SH-SY5Y (cell line): ENCODE data around the gene SCIMP.

Experiments used
- GATA2 ChIP-seq: IDR thresholded peaks from 2 replicates; pipeline ENCODE4 v1.6.1; 2011; ENCODE audit warnings: mild to moderate bottlenecking, low read depth, low read length
- GATA3 ChIP-seq: IDR thresholded peaks from 2 replicates; pipeline ENCODE4 v1.6.1; 2011; ENCODE audit warnings: low read depth, mild to moderate bottlenecking, low read length, moderate library complexity

DNA sequence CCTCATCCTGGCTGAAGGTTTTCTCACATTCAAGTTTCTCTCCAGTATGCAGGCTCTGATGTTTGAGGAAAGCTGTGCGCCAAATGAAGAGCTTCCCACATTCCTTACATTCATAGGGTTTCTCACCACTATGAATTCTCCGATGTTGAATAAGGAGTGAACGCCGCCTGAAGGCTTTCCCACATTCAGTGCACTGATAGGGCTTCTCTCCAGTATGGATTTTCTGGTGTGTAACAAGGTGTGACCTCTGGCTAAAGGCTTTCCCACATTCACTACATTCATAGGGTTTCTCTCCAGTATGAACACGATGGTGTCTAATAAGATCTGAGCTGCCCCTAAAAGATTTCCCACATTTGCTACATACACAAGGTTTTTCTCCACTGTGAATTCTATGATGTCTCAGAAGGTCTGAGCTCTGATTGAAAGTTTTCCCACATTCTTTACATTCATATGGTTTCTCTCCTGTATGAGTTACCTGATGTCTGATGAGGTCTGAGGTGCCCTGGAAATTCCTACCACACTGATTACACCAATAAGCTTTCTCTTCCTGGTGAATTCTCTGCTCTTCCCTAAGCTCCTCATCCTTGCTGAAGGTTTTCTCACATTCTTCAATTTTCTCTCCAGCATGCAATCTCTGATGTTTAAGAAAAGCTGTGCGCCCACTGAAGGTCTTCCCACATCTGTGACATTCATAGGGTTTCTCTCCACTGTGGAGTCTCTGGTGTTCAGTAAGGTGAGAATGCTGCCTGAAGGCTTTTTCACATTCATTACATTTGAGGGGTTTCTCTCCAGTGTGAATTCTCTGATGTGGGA lies 51.9 kb downstream of the SCIMP start:
- no peak for TF ChIP-seq GATA2
- TF ChIP-seq GATA3, result no peak
